NCI-H526 (cell line): ENCODE results near the gene ONECUT1.

ENCODE experiments used
- DNase-seq, 2 experiments: peaks; one replicate each; lab custom pipeline; 2025; lab: John Stamatoyannopoulos, UW

Gene ONECUT1

GRCh38 chr15:52796753-52797520 is 6.8 kb upstream of the ONECUT1 start:
- DNase-seq, result no peak

- DNase-seq, result no peak
Observed at GRCh38 chr15:52796228-52796521, 6.0 kb upstream of the ONECUT1 start.

- DNase-seq, result no peak
Observed at GRCh38 chr15:52795464-52796227, 5.5 kb upstream of the ONECUT1 start.

- DNase-seq, result no peak
Observed at GRCh38 chr15:52794665-52795463, 4.7 kb upstream of the ONECUT1 start.

GRCh38 chr15:52791776-52792175 is 1.6 kb upstream of the ONECUT1 start:
- DNase-seq, result no peak

GRCh38 chr15:52790941-52791751 is 1.0 kb upstream of the ONECUT1 start:
- DNase-seq, result peak in 1 of 2 experiments; percentile 6

- peak in 1 of 2 experiments; percentile 58 for DNase-seq
Observed at GRCh38 chr15:52789601-52790168, 451 bp downstream of the ONECUT1 start.

- peak in 1 of 2 experiments; percentile 35 for DNase-seq
Observed at GRCh38 chr15:52789008-52789600, 1.0 kb downstream of the ONECUT1 start.

- peak; percentile 16 to 68 for DNase-seq
Observed at GRCh38 chr15:52788099-52788986, 1.8 kb downstream of the ONECUT1 start.

- peak in 1 of 2 experiments; percentile 56 for DNase-seq
Observed at GRCh38 chr15:52787549-52788098, 2.5 kb downstream of the ONECUT1 start.

GRCh38 chr15:52787123-52787503 is 3.0 kb downstream of the ONECUT1 start:
- DNase-seq, result peak; percentile 29 to 75

GRCh38 chr15:52786436-52787122 is 3.6 kb downstream of the ONECUT1 start:
- peak in 1 of 2 experiments; percentile 66 for DNase-seq

- DNase-seq, result peak in 1 of 2 experiments; percentile 6
Observed at GRCh38 chr15:52785672-52786406, 4.3 kb downstream of the ONECUT1 start.

GRCh38 chr15:52784799-52785671 is 5.1 kb downstream of the ONECUT1 start:
- DNase-seq, result peak in 1 of 2 experiments; percentile 46

GRCh38 chr15:52783929-52784798 is 6.0 kb downstream of the ONECUT1 start:
- DNase-seq, result peak in 1 of 2 experiments; percentile 73

GRCh38 chr15:52783191-52783829 is 6.8 kb downstream of the ONECUT1 start:
- no peak for DNase-seq
